Measurements from ENCODE around the gene SLC49A3. TPM values are rescaled to one million over a fixed set of nuclear protein-coding genes. Genes with fewer than 3 reads are reported as not detected.
A peak's percentile ranks its signal among the peaks of the same experiment; 100 is the strongest.

Gene SLC49A3
- total RNA-seq, 1 donor from 2014 or later = 0.67 TPM

DNA sequence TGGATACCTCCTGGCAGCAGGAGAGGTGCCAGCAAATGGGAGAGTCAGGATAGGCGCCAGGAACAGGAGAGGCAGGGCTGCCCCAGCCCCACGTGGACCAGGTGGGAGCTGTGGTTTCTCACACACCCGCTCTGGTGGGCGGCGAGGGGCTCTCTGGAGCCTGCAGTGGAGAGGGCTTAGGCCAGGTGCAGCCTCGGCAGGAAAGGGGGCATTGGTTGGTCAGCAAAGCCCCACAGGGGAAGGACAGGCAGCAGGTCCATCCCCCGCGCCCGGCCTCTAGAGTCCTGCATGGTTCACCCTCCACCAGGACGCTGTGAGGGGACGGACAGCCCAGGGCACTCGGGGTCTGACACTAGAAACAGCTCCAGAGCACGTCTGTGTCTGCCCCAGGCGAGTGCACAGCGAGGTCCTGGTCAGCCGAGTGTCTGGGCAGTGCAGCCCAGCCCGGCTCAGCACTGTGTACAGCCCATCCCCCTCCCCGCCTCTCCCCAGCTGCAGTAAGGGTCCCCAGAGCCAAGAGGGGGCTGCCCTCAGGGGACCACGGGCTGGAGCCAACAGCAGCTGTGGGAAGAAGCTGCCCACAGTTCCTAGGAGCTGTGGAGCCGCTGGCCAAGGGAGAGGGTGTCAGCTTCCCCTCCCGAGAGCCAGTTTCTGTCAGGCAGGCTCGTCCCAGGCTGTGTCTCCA lies 23.1 kb downstream of the SLC49A3 start:
- TF ChIP-seq, protein P1, sequence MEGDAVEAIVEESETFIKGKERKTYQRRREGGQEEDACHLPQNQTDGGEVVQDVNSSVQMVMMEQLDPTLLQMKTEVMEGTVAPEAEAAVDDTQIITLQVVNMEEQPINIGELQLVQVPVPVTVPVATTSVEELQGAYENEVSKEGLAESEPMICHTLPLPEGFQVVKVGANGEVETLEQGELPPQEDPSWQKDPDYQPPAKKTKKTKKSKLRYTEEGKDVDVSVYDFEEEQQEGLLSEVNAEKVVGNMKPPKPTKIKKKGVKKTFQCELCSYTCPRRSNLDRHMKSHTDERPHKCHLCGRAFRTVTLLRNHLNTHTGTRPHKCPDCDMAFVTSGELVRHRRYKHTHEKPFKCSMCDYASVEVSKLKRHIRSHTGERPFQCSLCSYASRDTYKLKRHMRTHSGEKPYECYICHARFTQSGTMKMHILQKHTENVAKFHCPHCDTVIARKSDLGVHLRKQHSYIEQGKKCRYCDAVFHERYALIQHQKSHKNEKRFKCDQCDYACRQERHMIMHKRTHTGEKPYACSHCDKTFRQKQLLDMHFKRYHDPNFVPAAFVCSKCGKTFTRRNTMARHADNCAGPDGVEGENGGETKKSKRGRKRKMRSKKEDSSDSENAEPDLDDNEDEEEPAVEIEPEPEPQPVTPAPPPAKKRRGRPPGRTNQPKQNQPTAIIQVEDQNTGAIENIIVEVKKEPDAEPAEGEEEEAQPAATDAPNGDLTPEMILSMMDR (IDR thresholded peaks at IDR 0.05) = no peak
- Mint-ChIP-seq H3K27ac (ENCODE audit: unreplicated experiment) (no peak overlapping the region), H3K4me1 (ENCODE audit: unreplicated experiment) (peaks cover 1% of the 10 kb centered on the region)

DNA sequence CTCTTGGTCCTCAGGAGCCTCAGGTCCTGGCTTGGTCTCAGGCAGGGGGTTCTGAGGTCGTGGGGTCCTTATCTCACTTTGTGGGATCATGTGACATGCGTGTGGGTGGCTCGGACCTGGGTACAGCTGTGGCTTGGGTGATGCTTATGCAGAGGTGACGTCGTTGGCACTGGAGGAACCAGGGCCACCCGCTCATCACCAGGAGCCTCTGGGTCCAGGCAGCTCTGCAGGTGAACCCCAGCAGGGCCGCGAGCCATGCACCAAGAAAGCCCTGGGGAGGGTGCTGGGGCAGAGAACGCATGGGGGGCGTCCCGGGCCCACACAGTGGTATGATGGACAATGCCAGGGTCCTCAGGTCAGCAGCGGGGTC lies 23.6 kb downstream of the SLC49A3 start:
- Mint-ChIP-seq H3K36me3 (ENCODE audit: unreplicated experiment) (no peaks in the 10 kb centered on the region), H3K4me1 (ENCODE audit: unreplicated experiment) (peaks cover 1% of the 10 kb centered on the region), H3K27me3 (ENCODE audit: unreplicated experiment) (no peaks in the 10 kb centered on the region), H3K9me3 (ENCODE audit: unreplicated experiment) (no peaks in the 10 kb centered on the region), H3K4me3 (ENCODE audit: unreplicated experiment) (no peak overlapping the region), H3K27ac (ENCODE audit: unreplicated experiment) (no peak overlapping the region)
- DNase-seq (ENCODE audit: extremely low spot score, unreplicated experiment) = no peak
- TF ChIP-seq, protein P1 (IDR thresholded peaks at IDR 0.05) = no peak

More for the DNA sequence above, 23.1 kb downstream of the SLC49A3 start:
- no peaks in the 10 kb centered on the region for H3K36me3 Mint-ChIP-seq (ENCODE audit: unreplicated experiment)
- DNase-seq (ENCODE audit: extremely low spot score, unreplicated experiment) = no peak
- H3K27me3 Mint-ChIP-seq (ENCODE audit: unreplicated experiment) = no peaks in the 10 kb centered on the region
- H3K4me3 Mint-ChIP-seq (ENCODE audit: unreplicated experiment) = no peak overlapping the region
- no peaks in the 10 kb centered on the region for H3K9me3 Mint-ChIP-seq (ENCODE audit: unreplicated experiment)

DNA sequence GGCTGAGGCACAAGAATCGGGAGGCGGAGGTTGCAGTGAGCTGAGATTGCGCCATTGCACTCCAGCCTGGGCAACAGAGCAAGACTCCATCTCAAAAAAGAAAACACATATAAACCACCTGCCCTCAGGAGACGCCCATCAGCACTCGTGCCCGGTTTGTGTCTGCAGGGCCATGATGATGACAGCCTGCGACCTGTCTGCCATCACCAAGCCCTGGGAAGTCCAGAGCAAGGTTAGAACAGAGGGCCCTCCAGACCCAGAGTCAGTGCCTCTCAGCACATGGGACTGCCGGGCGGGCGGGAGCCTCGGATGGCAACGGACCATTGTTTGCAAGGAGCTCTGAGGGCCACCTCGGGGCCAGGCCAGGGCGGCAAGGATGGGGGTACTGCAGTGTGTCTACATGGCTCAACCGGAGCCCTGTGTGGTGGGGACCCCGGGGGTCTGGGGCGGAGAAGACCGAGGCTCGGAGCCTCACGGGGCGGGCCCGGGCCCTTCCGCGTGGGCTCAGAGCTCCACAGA lies 24.2 kb downstream of the SLC49A3 start:
- Mint-ChIP-seq H3K9me3 (ENCODE audit: unreplicated experiment) (no peaks in the 10 kb centered on the region), H3K36me3 (ENCODE audit: unreplicated experiment) (no peaks in the 10 kb centered on the region), H3K4me3 (ENCODE audit: unreplicated experiment) (no peak overlapping the region), H3K4me1 (ENCODE audit: unreplicated experiment) (peaks cover 1% of the 10 kb centered on the region), H3K27me3 (ENCODE audit: unreplicated experiment) (no peaks in the 10 kb centered on the region), H3K27ac (ENCODE audit: unreplicated experiment) (no peak overlapping the region)
- DNase-seq (ENCODE audit: extremely low spot score, unreplicated experiment) = no peak
- TF ChIP-seq, protein P1 (IDR thresholded peaks at IDR 0.05) = no peak

DNA sequence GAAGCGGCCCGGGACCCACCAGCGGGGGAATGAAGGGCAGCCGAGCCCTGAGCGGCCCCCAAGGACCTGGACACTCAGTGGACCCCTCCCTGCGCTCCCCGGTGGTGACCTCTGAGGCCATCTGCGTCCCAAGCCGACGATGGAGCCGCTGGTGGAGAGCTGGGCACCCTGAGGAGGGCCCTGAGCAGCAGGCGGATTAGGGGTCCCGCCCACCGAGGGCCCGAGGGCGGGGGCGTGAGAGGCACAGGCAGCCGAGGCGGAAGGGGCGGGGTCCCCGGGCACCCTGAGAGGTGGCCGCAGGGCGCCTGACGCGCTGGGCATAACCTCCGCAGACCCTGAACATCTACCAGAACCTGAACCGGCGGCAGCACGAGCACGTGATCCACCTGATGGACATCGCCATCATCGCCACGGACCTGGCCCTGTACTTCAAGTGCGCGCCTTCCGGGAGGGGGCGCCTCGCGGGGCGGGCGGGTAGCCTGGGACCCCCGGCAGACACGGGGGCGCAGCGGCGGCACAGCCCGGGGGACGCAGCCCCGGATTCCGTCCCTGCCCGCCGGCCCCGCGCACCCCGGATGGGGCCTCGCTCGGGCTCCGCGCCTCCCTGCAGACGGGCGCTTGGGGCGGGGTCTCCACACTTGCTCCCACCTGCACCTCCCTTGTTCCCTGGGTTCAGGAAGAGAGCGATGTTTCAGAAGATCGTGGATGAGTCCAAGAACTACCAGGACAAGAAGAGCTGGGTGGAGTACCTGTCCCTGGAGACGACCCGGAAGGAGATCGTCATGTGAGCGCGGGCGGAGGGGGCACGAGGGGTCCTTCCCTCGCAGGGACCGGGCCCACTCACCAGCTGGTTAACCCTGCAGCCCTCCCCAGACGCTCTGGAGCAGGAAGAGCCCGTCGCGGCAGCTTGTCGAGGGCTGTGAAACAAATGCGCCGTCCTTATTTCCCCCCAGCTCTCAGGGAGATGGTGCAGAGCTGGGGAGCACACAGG lies 25.2 kb downstream of the SLC49A3 start:
- no peak for DNase-seq (ENCODE audit: extremely low spot score, unreplicated experiment)
- Mint-ChIP-seq H3K9me3 (ENCODE audit: unreplicated experiment) (no peaks in the 10 kb centered on the region), H3K4me1 (ENCODE audit: unreplicated experiment) (peaks cover 1% of the 10 kb centered on the region), H3K36me3 (ENCODE audit: unreplicated experiment) (no peaks in the 10 kb centered on the region), H3K4me3 (ENCODE audit: unreplicated experiment) (peak overlapping the region; percentile 60), H3K27me3 (ENCODE audit: unreplicated experiment) (no peaks in the 10 kb centered on the region), H3K27ac (ENCODE audit: unreplicated experiment) (no peak overlapping the region)
- TF ChIP-seq, protein P1 (IDR thresholded peaks at IDR 0.05) = peak; percentile 23

DNA sequence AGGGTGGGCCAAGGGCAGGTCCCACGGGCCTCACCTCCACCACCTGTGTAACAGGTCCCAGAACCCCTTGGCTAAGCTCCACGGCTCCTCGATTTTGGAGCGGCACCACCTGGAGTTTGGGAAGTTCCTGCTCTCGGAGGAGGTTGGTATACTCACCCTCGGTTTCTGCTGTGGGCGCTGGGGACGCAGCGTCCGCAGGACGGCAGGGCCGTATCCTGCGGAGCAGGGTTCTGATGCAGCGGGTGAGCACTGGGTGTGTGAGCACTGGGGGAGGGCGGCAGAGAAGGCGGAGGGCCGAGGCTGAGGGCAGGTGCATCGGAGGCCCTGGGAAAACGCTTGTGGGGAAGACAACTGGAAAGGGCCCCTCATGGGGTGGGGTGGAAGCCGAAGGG lies 25.9 kb downstream of the SLC49A3 start:
- DNase-seq (ENCODE audit: extremely low spot score, unreplicated experiment) = no peak
- Mint-ChIP-seq H3K4me1 (ENCODE audit: unreplicated experiment) (peaks cover 1% of the 10 kb centered on the region), H3K27ac (ENCODE audit: unreplicated experiment) (no peak overlapping the region), H3K4me3 (ENCODE audit: unreplicated experiment) (peak overlapping the region; percentile 60), H3K27me3 (ENCODE audit: unreplicated experiment) (no peaks in the 10 kb centered on the region), H3K36me3 (ENCODE audit: unreplicated experiment) (no peaks in the 10 kb centered on the region), H3K9me3 (ENCODE audit: unreplicated experiment) (no peaks in the 10 kb centered on the region)
- TF ChIP-seq, protein P1 (IDR thresholded peaks at IDR 0.05) = no peak

Data from osteocyte (in vitro differentiated cells).